Stimulated activated CD4-positive, alpha-beta T cell treated with anti-CD3 and anti-CD28 coated beads, TNF-alpha, amount 100 ng/mL, for 4 hours (primary cell): ENCODE measurements around the gene CEP57L1.
"Not testable (repeated sequence)": the region's sequence is repeated elsewhere in the genome, so short reads cannot be mapped to it uniquely, and the experiment has no call there.

Experiments
- DNase-seq, 3 experiments: peaks; one replicate each; pipeline ENCODE4 v3.0.0-alpha.2; 2020; ENCODE audit warnings: low read depth in 3 of 3

Gene CEP57L1

GRCh38 chr6:109170333-109170732 lies 75.0 kb downstream of the CEP57L1 start:
- DNase-seq, result no peak

- DNase-seq, result no peak
Measured at GRCh38 chr6:109172101-109172746, 76.9 kb downstream of the CEP57L1 start.

DNA sequence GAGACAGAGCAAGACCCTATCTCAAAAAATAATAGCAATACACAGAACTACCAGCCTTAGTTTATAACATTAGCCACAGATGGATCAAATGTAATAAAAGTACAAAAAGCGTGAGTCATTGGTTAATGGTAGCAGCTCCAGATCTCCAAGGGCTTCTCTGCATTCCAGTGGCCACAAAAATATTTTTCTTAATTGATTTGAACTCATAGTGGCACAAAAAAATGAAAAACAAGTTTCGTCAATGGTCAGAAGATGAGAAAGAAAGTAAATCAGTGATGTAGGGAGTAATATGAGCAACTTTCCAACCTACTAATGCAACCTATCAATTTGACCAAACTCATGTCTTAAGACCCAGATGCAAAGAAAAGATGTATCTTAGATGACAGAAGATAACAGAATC lies 79.6 kb downstream of the CEP57L1 start:
- DNase-seq, result no peak

DNA sequence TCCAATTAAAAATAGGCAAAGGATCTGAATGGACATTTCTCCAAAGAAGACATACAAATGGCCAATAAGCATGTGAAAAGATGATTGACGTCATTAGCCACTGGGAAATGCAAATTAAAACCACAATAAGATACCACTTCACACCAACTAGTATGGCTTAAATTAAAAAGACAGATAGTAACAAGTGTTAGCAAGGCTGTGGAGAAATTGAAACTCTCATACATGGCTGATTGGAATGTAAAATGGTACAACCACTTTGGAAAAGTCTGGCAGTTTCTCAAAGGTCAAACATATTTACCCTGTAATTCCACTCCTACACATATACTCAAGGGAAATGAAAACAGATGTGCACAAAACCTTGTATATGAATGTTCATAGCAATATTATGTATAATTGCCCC lies 83.6 kb downstream of the CEP57L1 start:
- DNase-seq, result no peak

GRCh38 chr6:109179507-109179906 lies 84.2 kb downstream of the CEP57L1 start:
- DNase-seq, result no peak

- DNase-seq, result no peak
Measured at GRCh38 chr6:109182578-109182977, 87.3 kb downstream of the CEP57L1 start.

DNA sequence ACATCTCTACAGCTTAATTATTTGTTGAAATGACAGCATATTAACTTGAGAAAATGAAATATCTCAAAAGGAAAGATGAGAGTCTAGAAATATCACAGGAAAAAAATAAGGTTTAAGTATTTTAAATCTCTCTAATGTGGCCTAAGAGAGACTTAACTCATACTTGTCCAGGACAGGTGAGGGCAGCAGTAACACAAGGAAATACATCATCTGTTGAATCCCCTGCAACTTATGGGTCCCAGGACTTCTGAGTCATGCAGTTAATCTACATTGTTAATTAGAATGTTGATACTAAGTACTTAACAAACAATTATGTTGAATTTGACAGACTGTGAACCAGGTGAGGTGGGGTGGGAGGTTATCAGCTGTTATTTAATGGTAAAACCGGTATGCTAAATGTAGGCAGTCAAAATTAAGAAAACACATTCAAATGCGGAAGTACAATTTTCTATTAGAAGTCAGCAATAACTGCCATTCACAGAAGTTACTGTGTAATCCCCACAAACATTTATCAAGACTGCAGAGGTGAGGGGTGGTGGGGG lies 87.9 kb downstream of the CEP57L1 start:
- DNase-seq, result no peak

- no peak for DNase-seq
Measured at GRCh38 chr6:109184638-109185037, 89.3 kb downstream of the CEP57L1 start.

DNA sequence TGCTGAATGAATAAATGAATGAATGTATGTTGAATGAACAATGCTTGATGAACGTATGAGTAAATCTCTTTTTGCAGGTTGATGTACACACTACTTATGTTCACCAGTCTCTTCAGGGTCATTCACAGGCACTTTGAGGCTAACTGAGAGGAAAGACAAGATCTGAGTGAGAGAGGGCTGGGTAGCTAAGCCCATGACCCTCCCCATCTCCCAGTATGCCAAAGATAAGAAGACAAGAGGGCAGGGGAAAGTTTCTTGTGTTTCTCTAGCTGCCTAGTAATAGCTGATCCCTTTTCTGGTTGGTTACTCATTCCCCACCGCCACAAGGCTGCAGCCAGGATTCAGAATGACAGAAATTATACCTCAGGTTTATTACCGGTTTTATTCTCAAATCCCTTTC lies 90.7 kb downstream of the CEP57L1 start:
- no peak for DNase-seq

DNA sequence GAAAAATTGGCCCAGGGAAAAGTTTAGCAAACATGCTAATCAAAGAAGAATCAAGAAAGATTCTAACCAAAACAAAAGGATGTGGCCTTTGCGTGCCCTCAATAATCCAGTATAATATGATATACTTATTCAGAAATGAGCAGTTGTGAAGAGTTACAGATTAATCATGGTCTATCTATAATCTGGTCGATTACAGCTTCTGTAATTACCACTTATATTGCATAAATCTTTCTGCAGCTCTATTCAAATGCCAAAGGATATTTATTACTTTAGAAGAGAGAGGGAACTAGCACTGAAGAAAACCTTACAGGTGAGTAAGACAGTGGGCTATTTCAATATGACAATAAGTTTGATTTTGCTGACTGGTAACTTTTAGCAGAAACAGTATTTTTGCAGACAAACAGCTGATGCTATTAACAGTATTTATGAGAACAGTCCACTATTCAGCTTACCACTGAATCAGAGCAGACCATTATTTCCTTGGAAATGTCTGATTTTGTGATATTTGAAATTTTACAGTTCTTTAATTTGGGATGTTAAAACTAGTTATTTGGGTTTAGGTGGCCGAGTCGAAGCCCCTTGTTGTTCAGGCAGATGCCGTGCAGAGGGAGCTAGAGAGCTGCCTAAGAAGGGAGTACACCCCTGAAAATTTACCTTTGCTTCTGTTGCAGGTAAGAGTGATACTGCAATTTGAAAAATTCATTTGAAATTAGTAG lies 92.2 kb downstream of the CEP57L1 start:
- peak; percentile 31 to 44 (median 33) for DNase-seq

DNA sequence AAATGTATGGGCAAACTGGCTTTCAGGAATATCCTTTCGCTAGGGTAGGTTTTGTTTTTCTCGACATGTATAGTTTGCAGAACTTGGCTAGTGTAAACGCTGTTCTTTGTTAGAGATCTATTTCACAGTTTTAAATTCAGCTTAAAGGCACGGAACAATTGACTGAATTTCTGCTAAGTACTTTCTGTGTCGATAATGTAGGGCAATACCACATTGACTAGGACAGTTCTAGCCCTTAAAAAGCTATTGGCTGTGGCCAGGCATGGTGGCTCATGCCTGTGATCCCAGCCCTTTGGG lies 92.8 kb downstream of the CEP57L1 start:
- no peak for DNase-seq

DNA sequence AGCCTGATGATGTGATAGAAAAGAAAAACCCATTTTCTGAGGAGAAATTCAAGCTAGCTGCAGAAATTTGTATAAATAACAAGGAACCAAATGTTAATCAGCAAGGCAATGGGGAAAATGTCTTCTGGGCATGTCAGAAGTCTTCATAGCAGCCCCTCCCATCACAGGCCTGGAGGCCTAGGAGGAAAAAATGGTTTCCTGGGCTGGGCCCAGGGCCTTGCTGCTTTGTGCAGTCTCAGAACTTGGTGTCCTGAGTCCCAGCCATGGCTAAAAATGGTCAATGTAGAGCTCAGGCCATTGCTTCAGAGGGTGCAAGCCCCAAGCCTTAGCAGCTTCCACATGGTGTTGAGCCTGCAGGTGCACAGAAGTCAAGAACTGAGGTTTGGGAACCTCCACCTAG lies 96.1 kb downstream of the CEP57L1 start:
- not testable (repeated sequence) for DNase-seq

DNA sequence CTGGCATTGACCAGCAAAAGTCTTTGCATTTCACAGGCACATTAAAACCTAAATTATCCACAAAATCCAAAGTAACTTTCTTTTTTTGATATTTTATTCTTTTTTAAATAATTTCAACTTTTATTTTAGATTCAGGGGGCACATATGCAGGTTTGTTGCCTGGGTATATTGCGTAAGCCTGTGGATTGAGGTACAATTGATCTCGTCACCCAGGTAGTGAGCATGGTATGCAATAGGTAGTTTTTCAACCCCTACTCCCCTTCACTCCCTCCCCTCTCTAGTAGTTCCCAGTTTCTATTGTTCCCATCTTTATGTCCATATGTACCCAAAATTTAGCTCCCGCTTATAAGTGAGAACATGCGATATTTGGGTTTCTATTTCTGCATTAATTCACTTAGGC lies 97.6 kb downstream of the CEP57L1 start:
- DNase-seq, result no peak

GRCh38 chr6:109194880-109195279 lies 99.6 kb downstream of the CEP57L1 start:
- DNase-seq, result no peak

- no peak for DNase-seq
Measured at GRCh38 chr6:109197061-109197460, 101.8 kb downstream of the CEP57L1 start.

DNA sequence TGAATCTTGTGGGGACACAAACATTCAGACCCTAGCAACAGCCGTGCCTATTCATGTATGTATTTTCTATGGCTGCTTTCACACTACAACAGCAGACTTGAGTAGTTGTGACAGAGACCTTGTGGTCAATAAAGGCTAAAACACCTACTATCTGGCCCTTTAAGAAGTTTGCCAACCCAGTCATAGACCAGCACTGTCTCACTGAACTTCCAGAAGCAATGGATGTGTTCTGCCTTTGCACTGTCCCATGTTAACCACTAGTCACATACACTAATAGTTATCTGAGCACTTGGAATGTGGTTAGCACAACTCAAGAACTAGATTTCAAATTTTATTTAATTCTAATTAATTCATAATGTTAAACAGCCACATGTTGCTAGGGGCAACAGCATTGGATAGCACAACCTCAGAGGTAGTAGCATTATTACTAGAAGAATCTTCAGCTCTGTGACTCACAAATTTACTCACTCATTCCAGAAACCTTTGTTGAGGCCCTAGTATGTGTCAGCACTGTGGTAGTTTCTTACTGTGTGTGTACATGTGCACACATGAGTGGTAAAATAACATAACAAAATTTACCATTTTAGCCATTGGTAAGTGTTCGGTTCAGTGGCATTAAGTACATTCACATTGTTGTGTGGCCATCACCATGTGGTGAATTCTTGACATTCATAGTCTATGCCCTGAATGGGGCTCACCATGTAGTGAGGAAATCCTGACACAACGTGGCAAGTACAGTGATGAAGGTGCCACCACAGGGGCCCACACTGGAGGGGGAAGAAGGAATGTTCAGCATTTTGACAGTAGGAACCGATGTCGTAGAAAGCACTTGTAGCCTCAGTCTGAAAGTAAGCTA lies 107.3 kb downstream of the CEP57L1 start:
- no peak for DNase-seq

DNA sequence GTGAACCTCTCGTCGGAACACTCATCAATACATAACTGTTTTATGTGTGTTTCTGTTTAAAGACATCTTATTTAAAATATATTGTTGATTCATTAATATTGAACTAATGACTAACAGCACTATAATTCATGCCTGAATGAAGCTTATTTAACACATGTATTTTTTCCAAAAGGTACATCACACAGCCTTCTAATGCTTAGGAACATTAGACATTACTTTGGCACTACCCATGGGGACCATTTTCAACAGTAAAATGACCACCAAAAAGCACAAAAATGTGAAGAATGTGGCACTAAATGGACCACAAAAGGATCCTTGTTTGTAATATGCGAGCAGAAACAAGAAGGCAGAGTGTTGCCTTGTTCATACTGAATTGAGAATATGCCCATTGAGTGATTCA lies 109.2 kb downstream of the CEP57L1 start:
- no peak for DNase-seq

DNA sequence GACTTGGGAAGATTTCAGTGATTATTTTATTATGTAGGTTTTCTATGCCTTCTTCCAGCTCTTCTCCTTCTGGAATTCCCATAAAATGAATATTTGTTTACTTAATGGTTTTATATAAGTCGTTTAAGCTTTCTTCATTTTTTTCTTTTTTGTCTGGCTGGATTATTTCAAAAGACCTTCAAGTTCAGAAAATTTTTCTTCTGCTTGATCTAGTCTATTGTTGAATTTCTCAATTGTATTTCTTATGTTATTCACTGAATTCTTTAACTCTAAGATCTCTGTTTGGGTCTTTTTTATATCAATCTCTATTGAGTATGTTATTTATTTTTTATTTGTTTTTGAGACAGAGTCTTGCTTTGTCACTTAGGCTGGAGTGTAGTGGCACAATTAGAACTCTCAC lies 117.4 kb downstream of the CEP57L1 start:
- no peak for DNase-seq
